Colon (tissue), 2 donors: ENCODE data around the gene ZBTB20.

Experiments used
- FAIRE-seq: peaks from 2 replicates; lab custom pipeline; 2012; peaks lifted over from hg19 to GRCh38; lab: Jason Lieb, UNC
- donor health status: control.
- donor health status: control.

The ZBTB20 gene

GRCh38 chr3:114624571-114625181 is 522.4 kb downstream of the ZBTB20 start:
- no peak for FAIRE-seq

GRCh38 chr3:114624047-114624445 is 523.0 kb downstream of the ZBTB20 start:
- no peak for FAIRE-seq

GRCh38 chr3:114623420-114624046 is 523.6 kb downstream of the ZBTB20 start:
- no peak for FAIRE-seq

GRCh38 chr3:114622001-114622400 is 525.1 kb downstream of the ZBTB20 start:
- FAIRE-seq: no peak

- no peak for FAIRE-seq
Measured at GRCh38 chr3:114619771-114620170, 527.3 kb downstream of the ZBTB20 start.

- FAIRE-seq: no peak
Measured at GRCh38 chr3:114615523-114616085, 531.5 kb downstream of the ZBTB20 start.

GRCh38 chr3:114609973-114610630 is 537.0 kb downstream of the ZBTB20 start:
- no peak for FAIRE-seq

- no peak for FAIRE-seq
Measured at GRCh38 chr3:114608293-114608692, 538.8 kb downstream of the ZBTB20 start.

GRCh38 chr3:114606336-114606735 is 540.8 kb downstream of the ZBTB20 start:
- no peak for FAIRE-seq

GRCh38 chr3:114600571-114600970 is 546.5 kb downstream of the ZBTB20 start:
- FAIRE-seq: no peak

- no peak for FAIRE-seq
Measured at GRCh38 chr3:114597871-114598270, 549.2 kb downstream of the ZBTB20 start.

GRCh38 chr3:114597012-114597411 is 550.1 kb downstream of the ZBTB20 start:
- FAIRE-seq: no peak

GRCh38 chr3:114596147-114596546 is 550.9 kb downstream of the ZBTB20 start:
- FAIRE-seq: no peak

GRCh38 chr3:114595522-114596028 is 551.5 kb downstream of the ZBTB20 start:
- FAIRE-seq: no peak

- FAIRE-seq: no peak
Measured at GRCh38 chr3:114590309-114591047, 556.6 kb downstream of the ZBTB20 start.

- FAIRE-seq: no peak
Measured at GRCh38 chr3:114587986-114588385, 559.1 kb downstream of the ZBTB20 start.

GRCh38 chr3:114586119-114586518 is 561.0 kb downstream of the ZBTB20 start:
- FAIRE-seq: no peak

GRCh38 chr3:114585687-114586086 is 561.4 kb downstream of the ZBTB20 start:
- FAIRE-seq: no peak

GRCh38 chr3:114584734-114585371 is 562.2 kb downstream of the ZBTB20 start:
- FAIRE-seq: no peak

GRCh38 chr3:114582929-114583328 is 564.2 kb downstream of the ZBTB20 start:
- no peak for FAIRE-seq

GRCh38 chr3:114572364-114573062 is 574.6 kb downstream of the ZBTB20 start:
- no peak for FAIRE-seq
